LHCN-M2 (cell line): ENCODE results near the gene OR2F1. TPM values are rescaled to one million over a fixed set of nuclear protein-coding genes. Genes with fewer than 3 reads are reported as not detected.
"Not testable (repeated sequence)": the region's sequence is repeated elsewhere in the genome, so short reads cannot be mapped to it uniquely, and the experiment has no call there.

Experiments used
- DNase-seq: peaks from one replicate; pipeline ENCODE4 v3.0.0-alpha.2; 2012; ENCODE audit warnings: low read depth
- total RNA-seq: library from RNA; depleted of rRNA; stranded (reverse); fragments of >200 nt; gene quantifications from 2 replicates; pipeline ENCODE4 v1.2.3, GENCODE V29; 2014; rRNA removed

OR2F1 gene
- total RNA-seq, 1 experiment from 2014 or later, result not detected

DNA sequence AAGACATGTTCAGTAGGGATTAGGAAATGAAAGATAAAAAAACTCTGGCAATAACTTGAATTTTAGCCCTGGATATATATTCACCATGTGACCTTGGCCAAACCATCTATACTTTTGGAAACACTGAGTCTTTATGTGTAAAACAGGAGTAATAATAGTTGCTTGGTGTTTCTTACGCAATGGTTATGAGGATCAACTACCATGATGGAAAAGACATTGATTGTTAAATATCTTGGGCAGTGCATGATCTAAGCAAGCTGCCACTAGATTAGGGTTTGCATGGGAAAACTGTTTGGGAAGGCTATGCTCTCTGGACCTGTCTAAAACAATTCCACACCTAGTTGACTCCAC lies 52.0 kb downstream of the OR2F1 start:
- DNase-seq, result no peak

GRCh38 chr7:144009361-144009760 lies 54.7 kb downstream of the OR2F1 start:
- no peak for DNase-seq

DNA sequence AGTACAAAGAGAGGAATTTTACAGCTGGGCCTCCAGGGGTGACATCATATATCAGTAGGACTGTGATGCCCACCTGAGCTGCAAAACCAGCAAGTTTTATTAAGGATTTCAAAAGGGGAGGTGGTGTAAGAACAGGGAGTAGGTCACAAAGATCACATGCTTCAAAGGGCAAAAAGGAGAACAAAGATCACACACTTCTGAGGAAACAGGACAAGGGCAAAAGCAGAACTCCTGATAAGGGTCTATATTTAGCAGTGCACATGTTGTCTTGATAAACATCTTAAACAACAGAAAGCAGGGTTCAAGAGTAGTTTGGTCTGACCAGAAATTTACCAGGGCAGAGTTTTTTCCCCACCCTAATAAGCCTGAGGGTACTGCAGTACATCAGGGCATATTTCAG lies 55.4 kb downstream of the OR2F1 start:
- not testable (repeated sequence) for DNase-seq

DNA sequence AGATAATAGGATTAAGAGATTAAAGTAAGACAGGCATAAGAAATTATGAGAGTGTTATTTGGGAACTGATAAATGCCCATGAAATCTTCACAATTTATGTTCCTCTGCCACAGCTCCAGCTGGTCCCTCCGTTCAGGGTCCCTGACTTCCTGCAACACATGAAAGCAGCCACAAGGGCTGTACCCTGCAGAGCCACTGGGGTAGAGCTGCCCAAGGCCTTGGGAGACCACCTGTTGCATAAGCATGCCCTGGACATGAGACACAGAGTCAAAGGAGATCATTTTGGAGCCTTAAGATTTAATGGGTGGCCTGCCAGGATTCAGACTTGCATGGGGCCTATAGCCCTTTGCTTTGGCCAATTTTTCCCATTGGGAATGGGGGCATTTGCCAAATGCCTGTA lies 56.2 kb downstream of the OR2F1 start:
- DNase-seq, result not testable (repeated sequence)

GRCh38 chr7:144011458-144012230 lies 57.0 kb downstream of the OR2F1 start:
- DNase-seq, result peak; percentile 84

Other genes with a start within 250 kb of the OR2F1 start
- gene CTAGE6, start 197.1 kb upstream of the OR2F1 start, total RNA-seq, result not detected in 2 replicates
- gene TCAF1, start 52.7 kb upstream of the OR2F1 start, total RNA-seq, result 91.2 and 99.4 TPM in 2 replicates
- gene OR2F2, start 19.6 kb upstream of the OR2F1 start, total RNA-seq, result not detected in 2 replicates
- gene OR6B1, start 45.5 kb downstream of the OR2F1 start, total RNA-seq, result not detected in 2 replicates
- gene OR2A5, start 94.1 kb downstream of the OR2F1 start, total RNA-seq, result not detected in 2 replicates
- gene OR2A25, start 115.0 kb downstream of the OR2F1 start, total RNA-seq, result not detected in 2 replicates
- gene OR2A12, start 131.4 kb downstream of the OR2F1 start, total RNA-seq, result not detected in 2 replicates
- not detected in 2 replicates for gene OR2A2, start 154.7 kb downstream of the OR2F1 start, total RNA-seq
- gene OR2A14, start 168.3 kb downstream of the OR2F1 start, total RNA-seq, result not detected in 2 replicates
- 0.06 TPM in 1 of 2 replicates, not detected in the other for gene CTAGE4, start 228.6 kb downstream of the OR2F1 start, total RNA-seq
- gene ARHGEF35, start 241.0 kb downstream of the OR2F1 start, total RNA-seq, result 0.13 and 0.46 TPM in 2 replicates